Hepatocyte (in vitro differentiated cells): ENCODE measurements around the gene WIZ. TPM values are rescaled to one million over a fixed set of nuclear protein-coding genes. Genes with fewer than 3 reads are reported as not detected.

Experiments
- DNase-seq: peaks from one replicate; pipeline ENCODE4 v3.0.0-alpha.2; 2016; ENCODE audit warnings: low spot score
- H2AFZ ChIP-seq: fragments of 200-600 bp; sonication (generic); 2 replicates; pipeline ENCODE4 v1.6.0; 2016; ENCODE audit warnings: antibody characterized with exemption, mild to moderate bottlenecking
- H3K27ac ChIP-seq: fragments of 200-600 bp; sonication (generic); 2 replicates; pipeline ENCODE4 v1.5.1; 2016; ENCODE audit warnings: mild to moderate bottlenecking
- H3K27me3 ChIP-seq: fragments of 200-600 bp; sonication (generic); 2 replicates; pipeline ENCODE4 v1.6.1; 2016
- H3K36me3 ChIP-seq: fragments of 200-600 bp; sonication (generic); replicated peaks from 2 replicates; pipeline ENCODE4 v1.5.1; 2016; ENCODE audit warnings: low read depth; ENCODE audit not compliant: insufficient read depth
- H3K4me1 ChIP-seq: fragments of 200-600 bp; sonication (generic); 2 replicates; pipeline ENCODE4 v1.5.1; 2016; ENCODE audit warnings: mild to moderate bottlenecking, moderate library complexity; ENCODE audit not compliant: insufficient read depth
- H3K4me2 ChIP-seq: fragments of 200-600 bp; sonication (generic); 2 replicates; pipeline ENCODE4 v1.6.0; 2016
- H3K4me3 ChIP-seq: fragments of 200-600 bp; sonication (generic); 2 replicates; pipeline ENCODE4 v1.5.1; 2016; ENCODE audit warnings: mild to moderate bottlenecking
- H3K79me2 ChIP-seq: fragments of 200-600 bp; sonication (generic); 2 replicates; pipeline ENCODE4 v1.6.0; 2017; ENCODE audit warnings: mild to moderate bottlenecking
- H3K9me2 ChIP-seq: fragments of 200-600 bp; sonication (generic); replicated peaks from 2 replicates; pipeline ENCODE4 v1.6.0; 2017; ENCODE audit warnings: mild to moderate bottlenecking; ENCODE audit not compliant: insufficient read depth
- H3K9me3 ChIP-seq: fragments of 200-600 bp; sonication (generic); 2 replicates; pipeline ENCODE4 v1.5.1; 2016; ENCODE audit warnings: low read depth, mild to moderate bottlenecking
- H4K20me1 ChIP-seq: fragments of 200-600 bp; sonication (generic); 2 replicates; pipeline ENCODE4 v1.6.0; 2016; ENCODE audit warnings: mild to moderate bottlenecking; ENCODE audit not compliant: insufficient read depth, poor library complexity, severe bottlenecking
- CTCF ChIP-seq: fragments of 200-600 bp; sonication (generic); IDR thresholded peaks from 2 replicates; pipeline ENCODE4 v1.5.1; 2016; ENCODE audit warnings: antibody characterized with exemption, mild to moderate bottlenecking; ENCODE audit not compliant: poor library complexity
- EZH2 ChIP-seq: fragments of 200-600 bp; sonication (generic); IDR thresholded peaks from 2 replicates; pipeline ENCODE4 v1.6.1; 2016; ENCODE audit warnings: antibody characterized with exemption, mild to moderate bottlenecking, borderline replicate concordance
- EZH2phosphoT487 ChIP-seq: fragments of 200-600 bp; sonication (generic); IDR thresholded peaks from one replicate; pipeline ENCODE4 v1.6.1; 2018; ENCODE audit warnings: antibody characterized with exemption, mild to moderate bottlenecking, low read depth, moderate library complexity; ENCODE audit not compliant: unreplicated experiment, severe bottlenecking
- whole genome bisulfite sequencing: methylation state at CpG from one replicate; pipeline ENCODE4 v1.1.6; 2016; ENCODE audit warnings: low lambda C conversion rate; ENCODE audit errors: missing lambda C conversion rate; 5-methylcytosine and 5-hydroxymethylcytosine counted together
- polyA plus RNA-seq: library from polyadenylated mRNA; unstranded; fragments of >200 nt; fragmentation: Nextera tagmentation; extraction: Ambion mirVana; gene quantifications from 2 replicates; pipeline ENCODE4 v1.2.1, GENCODE V29; 2016
- total RNA-seq: library from RNA; depleted of rRNA; stranded (reverse); fragments of >200 nt; gene quantifications from 2 replicates; pipeline ENCODE4 v1.2.3, GENCODE V29; 2014

The WIZ gene
- total and polyA plus RNA-seq, 2 experiments from 2014 or later, result 18.6 to 24.5 TPM

DNA sequence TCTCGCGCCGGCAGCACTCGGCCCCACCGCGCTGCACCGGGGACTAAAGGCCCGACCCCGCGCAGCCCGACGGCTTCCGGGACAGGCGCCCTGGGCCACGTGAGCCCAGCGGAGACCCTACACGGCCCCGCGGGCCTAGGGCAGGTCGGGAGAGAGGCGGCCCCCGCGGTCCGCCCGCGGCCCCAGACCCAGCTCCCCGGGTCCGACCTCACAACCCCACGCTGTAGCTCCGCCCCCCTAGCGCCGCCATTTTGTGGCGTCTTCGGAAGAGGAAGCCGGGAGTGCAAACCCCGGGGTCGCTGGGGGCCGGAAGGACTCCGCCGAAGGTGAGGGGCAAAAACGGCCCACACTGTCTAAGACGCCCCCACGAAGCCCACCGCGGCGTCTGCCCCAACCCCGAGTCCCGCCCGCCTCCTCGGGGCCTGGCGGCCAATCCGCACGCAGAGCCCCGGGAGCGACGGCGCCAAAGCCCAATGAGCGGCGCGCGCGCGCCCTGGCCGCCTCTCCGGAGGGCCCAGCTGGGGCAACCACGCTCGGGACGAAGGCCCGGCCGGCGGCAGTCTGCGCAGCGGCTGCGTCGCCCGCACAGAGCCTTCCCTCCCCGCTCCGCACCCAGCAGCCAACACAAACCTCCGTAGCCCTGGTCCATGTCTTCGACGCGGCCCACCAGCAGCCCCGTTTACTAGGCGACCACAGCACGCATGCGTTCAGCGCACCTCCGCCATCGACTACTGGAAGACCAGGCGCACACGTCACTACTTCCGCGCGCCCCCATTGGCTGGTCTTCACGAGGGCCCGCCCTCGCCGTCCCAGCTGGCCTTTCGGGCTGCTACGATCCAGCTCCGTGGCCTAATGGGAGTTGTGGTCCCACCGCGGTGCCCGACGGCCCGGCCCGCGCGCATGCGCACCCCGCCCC, 70.4 kb downstream of the WIZ start, which contains the start of gene AKAP8:
Gene AKAP8 (minus strand): TSS at position 705 of the 916 bp plus-strand sequence. CDS start 56 bp downstream, at position 649.
- Histone ChIP-seq H3K9me2 (no peaks in the 10 kb centered on the region), H3K79me2 (peaks cover 48% of the 10 kb centered on the region), H3K4me3 (peak within 1 kb of the TSS; percentile 62), H2AFZ (peak within 1 kb of the TSS; percentile 39), H3K9me3 (no peaks in the 10 kb centered on the region), H3K27me3 (no peaks in the 10 kb centered on the region), H3K27ac (peak within 1 kb of the TSS; percentile 98), H4K20me1 (peaks cover 43% of the 10 kb centered on the region), H3K4me2 (peak within 1 kb of the TSS; percentile 88), H3K36me3 (no peaks in the 10 kb centered on the region), H3K4me1 (peaks cover 31% of the 10 kb centered on the region)
- WGBS, result 1% methylated on average over 75 of the region's 111 CpGs
- TF ChIP-seq CTCF (no peak), EZH2 (no peak), EZH2phosphoT487 (no peak)
- peak; percentile 99 for DNase-seq

DNA sequence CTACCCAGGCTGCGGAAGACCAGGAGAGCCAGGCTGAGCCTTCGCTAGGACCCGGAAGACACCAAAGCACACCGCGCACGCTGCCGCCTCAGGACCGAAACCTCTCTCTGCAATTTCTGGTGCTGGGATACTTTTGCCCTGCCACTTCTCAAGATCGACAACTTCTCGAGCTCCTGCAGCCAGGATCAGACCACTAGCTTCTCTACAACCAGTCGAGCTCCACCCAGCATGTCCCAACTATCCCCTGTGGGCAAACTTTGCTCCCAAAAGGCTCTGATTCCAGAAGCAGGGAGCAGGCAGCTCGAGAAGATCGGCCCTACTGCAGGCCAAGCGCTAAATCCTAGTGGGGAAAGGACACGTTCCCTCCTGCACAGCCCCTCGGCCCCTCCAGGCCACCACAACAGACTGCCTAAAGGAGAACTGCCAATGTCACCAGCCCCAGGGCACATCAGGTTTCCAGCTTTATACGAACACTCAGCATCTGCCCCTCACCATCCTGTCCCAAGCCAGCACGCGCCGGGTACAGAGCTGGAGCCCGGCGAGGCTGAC, 71.1 kb downstream of the WIZ start:
- Histone ChIP-seq H3K4me3 (peak overlapping the region; percentile 38), H3K36me3 (no peaks in the 10 kb centered on the region), H4K20me1 (peaks cover 50% of the 10 kb centered on the region), H3K4me1 (peaks cover 31% of the 10 kb centered on the region), H3K27ac (peak overlapping the region; percentile 98), H3K9me2 (no peaks in the 10 kb centered on the region), H3K9me3 (no peaks in the 10 kb centered on the region), H3K79me2 (peaks cover 55% of the 10 kb centered on the region), H3K27me3 (no peaks in the 10 kb centered on the region), H3K4me2 (peak overlapping the region; percentile 88), H2AFZ (peak overlapping the region; percentile 17)
- WGBS, result under 1% methylated on average over 22 of the region's 22 CpGs
- TF ChIP-seq CTCF (no peak), EZH2phosphoT487 (no peak), EZH2 (no peak)
- DNase-seq, result peak; percentile 77

- Histone ChIP-seq H3K36me3 (peaks cover 4% of the 10 kb centered on the region), H3K27ac (no peak overlapping the region), H3K9me3 (no peaks in the 10 kb centered on the region), H3K79me2 (peaks cover 82% of the 10 kb centered on the region), H3K9me2 (no peaks in the 10 kb centered on the region), H3K4me2 (no peak overlapping the region), H2AFZ (no peak overlapping the region), H4K20me1 (peaks cover 60% of the 10 kb centered on the region), H3K4me1 (peaks cover 21% of the 10 kb centered on the region), H3K4me3 (no peak overlapping the region), H3K27me3 (no peaks in the 10 kb centered on the region)
- 94% methylated on average over 24 of the region's 24 CpGs for WGBS
- no peak for DNase-seq
- TF ChIP-seq EZH2 (no peak), CTCF (no peak), EZH2phosphoT487 (no peak)
These were observed 74.8 kb downstream of the WIZ start for GRCh38 chr19:15374796-15375440.
